ENCODE measurements around the gene RAET1E. TPM values are rescaled to one million over a fixed set of nuclear protein-coding genes. Genes with fewer than 3 reads are reported as not detected.

RAET1E gene
- total RNA-seq, 1 experiment from 2014 or later = not detected

DNA sequence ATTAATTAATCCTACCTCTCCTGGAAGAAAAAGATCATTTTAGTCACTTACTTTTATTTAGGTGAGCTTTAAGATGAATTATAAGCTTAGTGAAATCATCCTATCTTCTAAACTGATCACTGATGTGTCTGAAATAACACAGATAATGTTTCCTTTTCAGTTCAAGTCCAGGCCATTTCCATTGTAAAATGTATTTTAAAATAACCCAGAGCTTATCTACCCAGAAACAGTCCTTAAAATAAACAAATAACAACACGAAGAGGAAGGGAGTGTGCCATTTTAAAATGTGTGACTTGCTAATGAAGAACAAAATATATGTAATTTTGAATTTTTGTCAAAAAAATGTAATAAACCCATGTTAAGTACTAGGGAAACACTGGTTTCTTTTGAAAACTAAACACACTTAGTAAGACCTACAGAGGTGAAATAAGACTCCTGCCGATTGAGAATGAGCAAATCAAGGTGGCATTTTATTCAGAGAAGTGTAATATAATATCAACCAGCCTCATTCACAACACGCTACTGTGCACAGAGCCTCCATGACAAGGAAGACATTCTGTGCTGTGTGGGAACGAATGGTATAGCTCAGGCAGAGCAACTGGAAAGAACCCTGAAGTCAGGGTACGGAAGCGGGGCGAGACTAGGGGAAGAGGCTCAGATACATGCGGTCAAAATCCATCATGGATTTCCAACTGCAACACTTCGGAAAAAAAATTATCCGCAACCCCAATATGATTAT, 41.5 kb downstream of the RAET1E start:
- no peak overlapping the region for H2BK15ac ChIP-seq (ENCODE audit: low read depth, low read length)
- H3K23me2 ChIP-seq (ENCODE audit: insufficient read length, low read depth, low read length, poor library complexity, severe bottlenecking) = no peaks in the 10 kb centered on the region
- H3K23ac ChIP-seq (ENCODE audit: insufficient read length, low read depth, low read length) = no peak overlapping the region
- no CpG with 5 or more reads among the region's 10 CpGs for WGBS (ENCODE audit: extremely low coverage, insufficient read length, low lambda C conversion rate)
- no peak overlapping the region for H3K27ac ChIP-seq (ENCODE audit: insufficient read length, low read depth, low read length)
- H3K79me2 ChIP-seq (ENCODE audit: insufficient read depth, low read length) = no peaks in the 10 kb centered on the region
- H2BK12ac ChIP-seq (ENCODE audit: insufficient read length, low read depth, low read length) = no peak overlapping the region
- H3T11ph ChIP-seq (ENCODE audit: low read length) = no peak overlapping the region
- no peak overlapping the region for H2BK5ac ChIP-seq (ENCODE audit: insufficient read length, low read length)
- H3K4me3 Mint-ChIP-seq = no peak overlapping the region
- H3K4me1 ChIP-seq (ENCODE audit: insufficient read depth, low read length) = no peaks in the 10 kb centered on the region; the same call in 1 of the 2 replicates
- H4K91ac ChIP-seq (ENCODE audit: insufficient read length, low read depth, low read length) = no peak overlapping the region
- no peak overlapping the region for H4K5ac ChIP-seq (ENCODE audit: insufficient read length, low read depth, low read length)
- H4K20me1 ChIP-seq (ENCODE audit: control insufficient read depth, insufficient read depth, insufficient read length) = peaks cover 3% of the 10 kb centered on the region
- H3K9me3 Mint-ChIP-seq = no peaks in the 10 kb centered on the region
- no peak overlapping the region for H3K4ac ChIP-seq (ENCODE audit: low read depth, low read length)
- H3K9ac ChIP-seq (ENCODE audit: extremely low read depth, insufficient read length, low read length) = no peak overlapping the region
- H3K4me2 ChIP-seq (ENCODE audit: insufficient read depth, insufficient read length, low read length) = no peak overlapping the region
- H3K27ac Mint-ChIP-seq = peak overlapping the region in 1 of 3 experiments; percentile 84; a peak in 1 of 7 replicates
- DNase-seq = no peak
- no peak overlapping the region for H4K8ac ChIP-seq (replicated peaks; ENCODE audit: insufficient read length, low read depth, low read length)
- no peaks in the 10 kb centered on the region for H3K27me3 ChIP-seq (ENCODE audit: insufficient read depth, low read length)
- TF ChIP-seq, protein P1, sequence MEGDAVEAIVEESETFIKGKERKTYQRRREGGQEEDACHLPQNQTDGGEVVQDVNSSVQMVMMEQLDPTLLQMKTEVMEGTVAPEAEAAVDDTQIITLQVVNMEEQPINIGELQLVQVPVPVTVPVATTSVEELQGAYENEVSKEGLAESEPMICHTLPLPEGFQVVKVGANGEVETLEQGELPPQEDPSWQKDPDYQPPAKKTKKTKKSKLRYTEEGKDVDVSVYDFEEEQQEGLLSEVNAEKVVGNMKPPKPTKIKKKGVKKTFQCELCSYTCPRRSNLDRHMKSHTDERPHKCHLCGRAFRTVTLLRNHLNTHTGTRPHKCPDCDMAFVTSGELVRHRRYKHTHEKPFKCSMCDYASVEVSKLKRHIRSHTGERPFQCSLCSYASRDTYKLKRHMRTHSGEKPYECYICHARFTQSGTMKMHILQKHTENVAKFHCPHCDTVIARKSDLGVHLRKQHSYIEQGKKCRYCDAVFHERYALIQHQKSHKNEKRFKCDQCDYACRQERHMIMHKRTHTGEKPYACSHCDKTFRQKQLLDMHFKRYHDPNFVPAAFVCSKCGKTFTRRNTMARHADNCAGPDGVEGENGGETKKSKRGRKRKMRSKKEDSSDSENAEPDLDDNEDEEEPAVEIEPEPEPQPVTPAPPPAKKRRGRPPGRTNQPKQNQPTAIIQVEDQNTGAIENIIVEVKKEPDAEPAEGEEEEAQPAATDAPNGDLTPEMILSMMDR (conservative IDR thresholded peaks at IDR 0.05) = no peak
- H3K36me3 Mint-ChIP-seq (ENCODE audit: insufficient read depth in 1 of 3, low read depth in 3 of 3) = no peaks in the 10 kb centered on the region; a peak in 1 of 7 replicates
- H2BK20ac ChIP-seq (ENCODE audit: low read depth, low read length, poor library complexity, severe bottlenecking) = no peak overlapping the region
- H3K56ac ChIP-seq (ENCODE audit: insufficient read length, low read depth, low read length) = no peak overlapping the region
- H3K18ac ChIP-seq (ENCODE audit: insufficient read length, low read depth, low read length) = no peak overlapping the region
- H2AFZ ChIP-seq (ENCODE audit: low read length) = no peak overlapping the region
- H2BK120ac ChIP-seq (ENCODE audit: low read depth, low read length, poor library complexity, severe bottlenecking) = no peak overlapping the region
- H3K9me3 ChIP-seq (ENCODE audit: control insufficient read depth, low read depth, low read length) = no peaks in the 10 kb centered on the region
- H3K14ac ChIP-seq (ENCODE audit: insufficient read depth, low read length) = no peak overlapping the region
- no peak overlapping the region for H2AK5ac ChIP-seq (ENCODE audit: insufficient read length, low read length)
- no peaks in the 10 kb centered on the region for H3K79me1 ChIP-seq (ENCODE audit: insufficient read depth, low read depth, low read length, poor library complexity, severe bottlenecking)
- H3K4me1 Mint-ChIP-seq = peaks cover 46 to 47% of the 10 kb centered on the region in 2 experiments
- H3K27me3 Mint-ChIP-seq (ENCODE audit: low read depth) = peaks cover 3% of the 10 kb centered on the region
